Measurements from ENCODE around the gene SLC25A3.
"Not testable (repeated sequence)": the region's sequence is repeated elsewhere in the genome, so short reads cannot be mapped to it uniquely, and the experiment has no call there.

Gene SLC25A3

DNA sequence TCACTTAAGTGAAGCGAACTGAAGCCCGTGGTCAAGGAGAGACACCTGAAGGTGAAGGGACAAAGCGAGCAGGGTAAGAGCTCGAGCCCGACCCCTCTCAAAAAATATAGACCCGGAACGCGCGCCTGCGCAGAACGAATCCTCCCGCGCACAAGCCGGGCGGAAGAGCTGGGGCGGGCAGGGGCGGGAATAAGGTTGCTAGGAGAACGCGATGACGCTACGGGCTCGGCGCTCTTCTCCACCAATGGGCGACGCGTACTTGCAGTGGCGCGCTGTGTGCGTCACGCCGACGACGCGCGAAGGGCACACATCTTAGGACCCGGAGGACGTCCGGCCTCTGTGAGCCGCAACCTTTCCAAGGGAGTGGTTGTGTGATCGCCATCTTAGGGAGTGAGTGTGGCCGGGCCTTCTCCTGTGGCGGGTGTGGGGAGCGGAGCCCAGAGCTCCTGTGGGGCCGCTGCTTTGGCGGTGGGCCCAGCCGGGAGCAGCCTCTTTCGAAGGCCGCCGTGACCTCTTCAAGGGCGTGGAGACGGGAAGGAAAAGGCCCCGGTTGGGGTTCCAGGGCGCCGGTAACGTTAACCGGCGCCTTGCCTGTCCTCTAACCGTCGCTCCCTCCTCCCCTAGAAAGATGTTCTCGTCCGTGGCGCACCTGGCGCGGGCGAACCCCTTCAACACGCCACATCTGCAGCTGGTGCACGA, at the start of gene SLC25A3:
Gene SLC25A3, plus strand, starts transcription at position 336 of the 699 bp plus-strand sequence. Its CDS starts 293 bp downstream, at position 629.
- peak; percentile 99 for DNase-seq (ENCODE audit: low spot score)

DNA sequence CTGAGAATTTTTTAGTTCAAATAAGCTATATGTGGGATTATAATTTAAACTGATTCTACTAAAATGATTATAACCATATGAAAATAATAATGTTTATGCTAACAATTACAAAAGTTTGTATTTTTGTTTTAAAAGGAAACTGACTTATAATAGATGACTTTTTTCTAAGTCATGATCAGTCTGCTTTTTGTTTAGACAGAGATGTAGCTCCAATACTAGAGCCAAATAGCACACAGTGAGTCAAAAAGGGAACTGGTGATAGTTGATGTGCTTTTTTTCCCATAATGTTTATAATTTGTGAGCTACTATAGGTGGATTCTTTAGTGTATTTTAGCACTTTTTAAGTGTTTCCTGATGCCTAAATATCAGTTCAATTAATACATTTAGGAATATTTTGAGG, 49.8 kb upstream of the SLC25A3 start:
- DNase-seq (ENCODE audit: low spot score): no peak

DNA sequence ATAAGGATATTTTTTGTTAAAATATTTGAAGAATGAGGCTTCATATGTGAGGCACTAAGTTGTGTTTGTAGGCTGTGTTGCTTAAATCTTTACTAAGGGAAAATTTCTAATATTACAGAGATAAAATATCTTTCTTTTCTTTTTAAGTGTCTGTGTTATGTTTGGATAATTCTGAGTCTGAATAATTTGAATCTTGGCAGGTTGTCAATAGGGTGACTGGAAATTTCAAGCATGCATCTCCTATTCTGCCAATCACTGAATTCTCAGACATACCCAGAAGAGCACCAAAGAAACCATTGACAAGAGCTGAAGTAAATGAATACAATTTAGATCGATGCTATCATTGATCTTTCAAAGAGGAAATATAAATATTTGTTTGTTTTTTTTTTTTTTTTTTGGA, 48.7 kb upstream of the SLC25A3 start:
- DNase-seq (ENCODE audit: low spot score): no peak

DNA sequence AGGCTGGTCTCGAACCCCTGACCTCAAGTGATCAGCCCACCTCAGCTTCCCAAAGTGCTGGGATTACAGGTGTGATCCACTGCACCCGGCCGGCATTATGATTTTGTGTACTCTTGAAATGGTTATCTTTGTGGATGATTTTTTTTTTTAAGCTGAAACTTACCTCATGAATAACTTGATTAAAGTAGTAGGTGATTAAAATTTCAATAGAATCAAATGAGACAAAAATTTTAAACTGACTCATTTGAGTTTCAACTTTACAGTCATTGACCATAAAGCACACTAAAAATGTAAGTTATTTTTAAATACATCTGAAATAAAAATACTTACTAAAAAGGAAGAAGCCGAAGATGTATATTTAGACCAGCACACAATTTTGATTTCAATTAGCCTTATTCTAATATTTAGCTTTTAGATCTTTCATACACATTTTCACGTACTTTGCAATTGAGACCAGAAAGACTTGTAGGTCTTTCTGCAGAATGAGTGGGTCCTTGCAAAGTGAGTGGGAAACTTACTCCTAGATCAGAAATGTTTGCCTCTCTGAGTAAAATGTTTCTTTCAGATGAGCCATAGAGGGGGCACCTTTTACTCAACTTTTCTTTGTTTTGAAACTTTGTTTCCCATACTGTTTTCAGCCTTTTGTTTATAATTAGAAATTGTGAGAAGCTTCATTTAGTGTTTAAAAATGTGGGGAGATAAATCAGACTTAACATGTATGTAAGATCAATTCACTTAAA, 43.9 kb upstream of the SLC25A3 start:
- no peak for DNase-seq (ENCODE audit: low spot score)

DNA sequence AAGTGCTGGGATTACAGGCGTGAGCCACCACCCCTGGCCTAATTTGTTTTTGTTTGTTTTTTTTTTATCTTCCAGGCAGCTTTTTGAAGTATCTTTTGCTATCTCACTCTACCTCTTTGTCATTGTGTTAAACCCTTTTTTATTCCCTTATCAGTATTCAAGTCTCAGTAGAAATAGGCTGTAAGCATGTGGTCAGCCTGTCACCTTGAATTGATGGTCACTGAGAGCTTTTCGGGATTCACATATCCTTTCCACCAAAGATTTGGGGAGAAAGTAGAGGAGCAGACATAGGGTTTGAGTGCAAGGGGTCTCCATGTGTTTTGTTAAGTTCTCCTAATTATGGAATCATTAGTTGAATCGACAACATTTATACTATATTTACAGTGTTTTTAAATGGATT, 41.7 kb upstream of the SLC25A3 start:
- no peak for DNase-seq (ENCODE audit: low spot score)

DNA sequence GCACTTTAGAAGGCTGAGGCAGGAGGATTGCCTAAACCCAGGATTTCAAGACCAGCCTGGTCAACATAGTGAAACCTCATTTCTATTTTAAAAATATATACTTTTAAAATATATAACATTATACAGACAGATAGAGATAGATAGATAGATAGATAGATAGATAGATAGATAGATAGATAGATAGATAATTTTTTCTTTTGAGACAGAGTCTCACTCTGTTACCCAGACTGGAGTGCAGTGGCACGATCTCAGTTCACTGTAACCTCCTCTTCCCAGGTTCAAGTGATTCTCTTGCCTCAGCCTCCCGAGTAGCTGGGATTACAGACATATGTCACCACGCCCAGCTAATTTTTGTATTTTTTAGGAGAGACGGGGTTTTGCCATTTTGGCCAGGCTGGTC, 35.4 kb upstream of the SLC25A3 start:
- DNase-seq (ENCODE audit: low spot score): not testable (repeated sequence)

DNA sequence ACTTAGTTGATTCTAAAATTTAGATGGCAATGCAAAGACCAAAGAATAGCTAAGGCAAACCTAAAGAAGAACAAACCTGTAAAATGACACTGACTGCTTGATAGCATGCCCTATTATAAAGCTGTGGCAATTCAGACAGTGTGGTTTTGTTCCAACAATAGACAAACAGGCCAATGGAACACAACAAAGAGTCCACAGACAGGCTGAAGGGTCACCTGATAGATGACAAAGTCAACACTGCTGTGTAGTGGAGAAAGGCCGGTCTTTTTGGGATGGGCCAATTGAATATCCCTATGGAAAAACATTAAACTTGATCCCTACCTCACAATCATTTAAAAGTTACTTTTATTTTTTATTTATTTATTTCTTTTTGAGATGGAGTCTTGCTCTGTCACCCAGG, 33.8 kb upstream of the SLC25A3 start:
- no peak for DNase-seq (ENCODE audit: low spot score)

DNA sequence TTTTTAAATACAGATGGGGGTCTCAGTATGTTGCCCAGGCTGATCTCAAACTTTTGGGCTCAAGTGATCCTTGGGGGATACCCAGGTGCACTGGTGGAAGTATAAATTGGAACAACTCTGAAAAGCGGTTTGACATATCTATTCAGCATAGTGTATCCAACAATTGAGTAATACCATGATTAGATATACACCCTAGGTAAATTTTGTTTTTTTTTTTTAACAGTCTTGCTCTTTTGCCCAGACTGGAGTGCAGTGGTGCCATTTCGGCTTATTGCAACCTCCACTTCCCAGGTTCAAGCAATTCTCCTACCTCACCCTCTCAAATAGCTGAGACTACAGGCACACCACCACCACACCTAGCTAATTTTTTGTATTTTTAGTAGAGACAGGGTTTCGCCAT, 31.6 kb upstream of the SLC25A3 start:
- no peak for DNase-seq (ENCODE audit: low spot score)

DNA sequence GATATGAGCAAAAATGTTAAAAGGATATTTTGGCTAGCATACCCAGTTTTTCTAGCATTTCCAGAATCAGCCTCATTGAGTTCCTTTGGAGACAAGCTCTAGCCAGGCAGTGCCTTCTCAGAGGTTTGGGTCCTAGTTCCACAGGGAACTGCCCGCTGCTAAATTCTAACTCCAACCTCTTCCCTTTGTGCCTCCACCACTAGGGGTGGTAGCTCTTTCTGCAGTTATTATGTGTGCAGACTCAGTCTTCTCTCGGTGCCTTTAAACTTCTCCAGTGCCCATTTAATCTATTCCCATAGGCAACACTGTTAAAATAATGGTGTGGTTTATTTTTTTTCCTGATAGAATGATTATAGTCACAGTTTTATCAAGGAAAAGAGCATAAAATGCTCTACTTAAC, 21.5 kb upstream of the SLC25A3 start:
- peak; percentile 19 for DNase-seq (ENCODE audit: low spot score)

DNA sequence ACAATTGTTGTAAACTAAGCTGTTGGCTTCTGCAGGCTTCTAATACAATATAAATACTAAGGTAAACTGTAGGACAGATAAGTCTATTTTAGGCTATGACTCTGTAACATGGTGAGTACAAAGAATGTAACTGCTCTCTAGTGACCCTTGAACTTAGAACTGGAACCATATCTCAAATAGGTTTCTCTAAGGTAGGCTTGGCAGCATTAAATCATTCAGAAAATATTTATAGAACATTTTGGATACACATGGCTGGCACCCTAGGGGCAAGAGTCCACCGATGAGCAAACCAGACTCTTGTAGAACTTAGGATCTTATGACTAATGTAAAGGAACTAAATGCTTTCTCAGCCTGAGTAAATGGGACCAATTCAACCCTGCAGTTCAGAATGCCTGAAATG, 19.4 kb upstream of the SLC25A3 start:
- DNase-seq (ENCODE audit: low spot score): no peak

DNA sequence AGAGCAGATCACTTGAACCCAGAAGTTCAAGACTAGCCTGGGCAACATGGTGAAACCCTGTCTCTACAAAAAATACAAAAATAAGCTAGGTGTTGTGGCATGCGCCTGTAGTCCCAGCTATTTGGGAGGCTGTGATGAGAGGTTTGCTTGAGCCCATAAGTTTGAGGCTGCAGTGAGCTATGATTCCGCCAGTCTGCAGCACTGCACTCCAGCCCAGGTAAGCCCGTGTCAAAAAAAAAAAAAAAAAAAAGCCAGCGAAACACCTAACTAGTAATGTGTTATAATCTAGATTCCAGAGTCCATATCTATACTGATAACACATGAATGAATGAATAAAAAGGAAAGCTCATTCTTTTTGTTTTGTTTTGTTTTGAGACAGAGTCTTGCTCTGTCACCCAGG, 18.5 kb upstream of the SLC25A3 start:
- DNase-seq (ENCODE audit: low spot score): no peak

DNA sequence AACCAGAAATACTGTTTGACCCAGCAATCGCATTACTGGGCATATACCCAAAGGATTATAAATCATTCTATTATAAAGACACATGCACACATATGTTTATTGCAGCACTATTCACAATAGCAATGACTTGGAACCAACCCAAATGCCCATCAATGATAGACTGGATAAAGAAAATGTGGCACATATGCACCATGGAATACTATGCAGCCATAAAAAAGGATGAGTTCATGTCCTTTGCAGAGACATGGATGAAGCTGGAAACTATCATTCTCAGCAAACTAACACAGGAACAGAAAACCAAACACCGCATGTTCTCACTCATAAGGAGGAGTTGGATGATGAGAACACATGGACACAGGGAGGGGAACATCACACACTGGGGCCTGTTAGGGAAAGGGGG, 16.7 kb upstream of the SLC25A3 start:
- not testable (repeated sequence) for DNase-seq (ENCODE audit: low spot score)

DNA sequence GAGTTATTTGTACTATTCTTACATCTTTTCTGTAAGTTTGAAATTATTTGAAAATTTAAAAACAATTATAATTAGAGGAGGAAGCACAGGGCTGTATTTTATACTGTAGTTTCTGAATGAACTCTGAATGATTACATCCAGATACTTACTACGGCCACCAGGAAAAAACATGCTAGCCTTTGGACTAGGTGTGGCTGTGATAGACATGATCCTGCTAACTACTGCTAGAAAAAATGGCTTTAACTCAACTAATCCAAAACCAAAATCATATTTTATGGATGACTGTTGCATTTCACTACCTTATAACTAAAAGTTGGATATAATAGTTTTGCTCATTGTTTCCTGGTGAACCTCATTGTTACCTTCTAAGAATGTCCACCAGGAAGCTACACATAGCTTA, 15.1 kb upstream of the SLC25A3 start:
- no peak for DNase-seq (ENCODE audit: low spot score)

DNA sequence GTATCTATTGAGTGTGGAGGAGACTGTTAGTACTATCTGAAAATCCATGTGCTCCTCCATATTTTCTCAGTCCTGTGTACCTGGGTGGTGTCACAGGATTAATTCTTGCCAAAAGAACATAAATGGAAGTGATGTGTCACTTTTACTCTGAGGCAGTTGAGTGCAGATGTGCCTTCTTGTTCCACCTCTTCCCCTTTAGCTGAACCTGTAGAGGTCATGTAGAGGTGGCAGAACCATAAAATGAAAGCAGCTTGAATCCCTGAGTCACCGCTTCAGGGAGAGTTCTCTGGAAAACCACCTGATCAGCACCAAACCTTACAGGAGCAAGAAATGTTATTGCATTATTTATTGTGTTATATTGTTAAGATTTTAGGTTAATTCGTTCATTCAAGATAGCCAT, 14.7 kb upstream of the SLC25A3 start:
- no peak for DNase-seq (ENCODE audit: low spot score)

DNA sequence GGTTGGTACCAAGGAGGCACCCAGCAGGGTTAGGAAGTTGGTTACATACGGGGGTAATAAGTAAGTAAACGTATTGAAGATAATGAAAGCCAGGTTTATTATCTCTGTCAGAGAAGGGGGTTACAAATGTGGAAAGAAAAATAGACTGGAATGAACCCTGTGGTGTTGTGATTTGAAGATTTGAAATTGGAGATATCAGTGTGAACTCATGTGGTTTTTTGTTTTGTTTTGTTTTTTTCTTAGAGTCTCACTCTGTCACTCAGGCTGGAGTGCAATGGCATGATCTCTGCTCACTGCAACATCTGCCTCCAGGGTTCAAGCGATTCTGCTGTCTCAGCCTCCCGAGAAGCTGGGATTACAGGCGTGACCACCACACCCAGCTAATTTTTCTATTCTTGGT, 14.1 kb upstream of the SLC25A3 start:
- DNase-seq (ENCODE audit: low spot score): no peak

DNA sequence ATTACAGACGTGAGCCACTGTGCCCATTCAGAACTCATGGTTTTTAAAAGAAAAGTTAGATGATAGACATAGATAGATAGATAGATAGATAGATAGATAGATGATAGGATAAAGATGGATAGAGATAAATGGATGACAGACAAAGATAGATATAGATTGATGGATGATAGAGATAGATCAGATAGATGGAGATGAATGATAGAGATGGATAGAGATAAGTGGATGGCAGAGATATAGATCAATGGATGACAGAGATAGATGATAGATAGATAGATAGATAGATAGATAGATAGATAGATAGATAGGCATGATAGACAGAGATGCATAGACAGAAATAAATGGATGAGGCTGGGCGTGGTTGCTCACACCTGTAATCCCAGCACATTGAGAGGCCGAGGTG, 13.7 kb upstream of the SLC25A3 start:
- no peak for DNase-seq (ENCODE audit: low spot score)

DNA sequence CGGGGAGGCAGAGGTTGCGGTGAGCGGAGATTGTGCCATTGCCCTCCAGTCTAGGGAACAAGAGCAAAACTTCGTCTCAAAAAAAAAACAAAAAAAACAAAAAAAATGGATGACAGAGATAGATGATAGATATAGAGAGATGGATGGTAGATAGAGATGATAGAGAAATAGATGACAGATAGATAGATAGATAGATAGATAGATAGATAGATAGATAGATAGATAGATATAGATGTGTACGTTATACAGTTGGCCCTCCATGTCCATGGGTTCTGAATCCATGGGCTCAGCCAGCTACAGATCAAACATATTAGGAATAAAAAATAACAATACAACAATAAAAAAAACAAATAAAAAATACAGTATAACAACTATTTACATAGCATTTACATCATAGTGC, 12.8 kb upstream of the SLC25A3 start:
- DNase-seq (ENCODE audit: low spot score): no peak

DNA sequence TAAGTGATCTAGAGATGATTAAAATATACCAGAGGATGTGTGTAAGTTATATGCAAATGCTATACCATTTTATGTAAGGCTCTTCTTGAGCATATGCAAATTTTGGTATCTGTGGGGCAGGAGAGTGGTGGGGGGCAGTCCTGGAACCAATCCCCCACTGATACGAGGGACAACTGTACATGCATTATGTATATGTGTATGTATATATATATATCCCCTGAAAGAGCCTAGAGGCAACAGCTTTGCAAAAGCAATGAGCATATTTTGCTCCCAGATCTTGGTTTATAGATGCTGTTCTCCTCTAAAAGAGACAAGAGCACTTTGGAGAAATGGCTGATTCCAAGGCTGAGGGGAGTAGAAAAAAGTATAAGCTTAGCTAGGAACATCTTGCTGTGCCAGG, 12.4 kb upstream of the SLC25A3 start:
- DNase-seq (ENCODE audit: low spot score): no peak

DNA sequence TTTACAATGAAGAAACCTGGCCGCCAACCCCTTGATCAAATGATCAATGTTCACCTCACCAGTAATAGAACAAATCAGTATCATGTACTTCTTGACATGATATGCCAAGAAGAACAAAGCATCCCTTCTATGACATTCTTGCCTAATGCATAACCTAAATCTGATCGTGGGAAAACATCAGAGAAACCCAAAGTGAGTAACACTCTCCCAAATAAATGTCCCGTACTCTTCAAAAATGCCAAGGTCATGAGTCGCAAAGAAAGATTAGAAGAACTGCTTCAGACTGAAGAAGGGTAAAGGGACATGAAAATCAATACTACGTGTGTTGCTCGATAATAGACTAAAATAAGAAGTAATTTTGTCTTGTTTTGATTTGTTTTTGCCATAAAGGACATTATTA, 11.4 kb upstream of the SLC25A3 start:
- no peak for DNase-seq (ENCODE audit: low spot score)

DNA sequence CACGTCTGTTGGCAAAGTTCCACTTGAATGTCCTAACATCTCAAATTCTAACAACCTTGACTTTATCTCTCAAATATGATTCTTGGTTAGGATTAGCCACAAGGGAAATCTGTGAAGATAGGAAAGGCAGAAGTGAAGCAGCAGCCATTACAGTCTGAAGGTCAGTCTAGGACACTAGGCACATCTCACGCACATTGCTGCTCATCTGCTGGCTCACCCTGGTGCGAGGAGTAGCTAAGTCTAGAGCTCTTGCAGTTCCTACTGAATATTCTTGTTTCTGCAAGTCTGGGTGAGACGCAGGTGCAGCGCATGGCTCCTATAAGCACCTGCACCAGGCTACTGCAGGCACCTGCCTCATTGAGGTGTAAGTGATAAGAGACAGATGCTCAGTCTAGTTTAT, 6.4 kb upstream of the SLC25A3 start:
- no peak for DNase-seq (ENCODE audit: low spot score)

DNA sequence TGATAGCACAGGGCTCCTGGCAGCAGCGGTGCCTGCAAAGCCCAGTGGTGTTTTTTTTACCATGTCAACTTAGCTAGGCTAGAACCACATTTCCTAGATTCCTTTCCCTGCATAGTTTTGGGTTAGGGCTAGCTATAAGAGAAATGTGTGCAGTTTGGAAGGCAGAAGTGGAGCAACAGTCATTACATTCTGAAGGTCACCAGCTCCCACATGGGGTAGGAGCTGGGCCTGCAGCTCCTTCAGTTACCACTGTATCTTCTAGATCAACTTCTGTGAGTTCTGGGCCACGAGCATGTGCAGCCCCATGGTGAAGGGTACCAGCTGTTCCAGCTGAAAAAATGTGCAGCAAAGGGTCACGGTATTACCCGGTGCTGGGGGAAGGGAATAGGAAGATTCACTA, 2.3 kb upstream of the SLC25A3 start:
- no peak for DNase-seq (ENCODE audit: low spot score)

DNA sequence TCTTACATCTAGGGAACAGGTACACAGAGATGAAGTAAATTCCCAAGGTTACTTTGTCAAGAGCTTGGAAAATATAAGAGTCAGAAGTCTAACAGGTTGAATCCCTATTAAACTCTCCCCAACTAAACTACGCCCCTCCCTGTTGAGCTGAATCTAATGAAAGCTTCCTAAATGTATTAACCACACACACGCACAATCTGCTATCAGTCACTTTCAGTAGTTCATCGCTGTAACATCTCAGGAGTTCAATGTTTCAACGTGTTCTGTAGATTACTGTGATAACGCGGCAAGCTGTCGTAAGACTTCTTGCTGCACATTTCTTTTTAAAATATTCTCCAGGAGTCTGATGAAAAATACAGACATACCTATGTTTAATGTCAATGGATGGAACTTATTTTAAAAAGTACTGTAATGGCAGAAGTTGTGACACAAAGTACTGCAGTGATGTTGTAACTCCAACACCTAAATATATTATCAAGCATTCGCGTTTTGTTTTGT, 612 bp upstream of the SLC25A3 start:
- no peak for DNase-seq (ENCODE audit: low spot score)

DNA sequence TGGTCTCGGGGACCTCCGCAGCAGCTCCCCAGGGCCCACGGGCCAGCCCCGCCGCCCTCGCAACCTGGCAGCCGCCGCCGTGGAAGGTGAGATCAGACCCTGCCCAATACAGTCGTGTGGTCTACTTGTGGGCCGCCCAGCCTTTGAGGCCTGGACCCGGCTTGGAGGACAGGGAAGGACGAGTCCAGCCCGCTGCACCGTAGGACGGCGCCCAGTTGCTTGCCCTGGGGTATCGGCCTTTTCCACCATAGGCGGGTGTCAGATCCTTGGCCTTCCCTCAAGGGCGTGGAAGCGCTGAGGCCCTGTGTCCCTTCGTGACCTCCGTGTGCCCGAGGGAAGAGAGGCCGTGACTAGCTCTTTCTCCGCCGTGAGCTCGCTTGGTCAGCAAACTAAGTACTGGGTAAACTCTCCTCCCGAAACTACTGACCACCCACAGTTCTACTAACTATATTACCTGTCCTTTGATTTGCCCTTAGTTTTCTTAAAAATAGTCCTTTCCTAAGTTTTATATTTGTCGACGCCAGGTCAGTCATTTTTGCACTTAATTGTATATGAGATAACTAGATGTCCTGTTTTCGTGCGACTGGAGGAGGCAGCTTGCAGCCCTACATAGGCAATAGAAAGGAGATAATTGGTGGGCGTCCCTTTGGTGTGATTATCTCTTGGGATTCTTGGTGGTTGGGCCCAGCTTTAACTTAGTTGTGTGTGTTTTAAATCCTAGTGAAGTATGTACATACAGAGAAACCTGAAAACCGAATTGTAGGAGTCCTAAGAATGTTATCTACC, 757 bp downstream of the SLC25A3 start:
- DNase-seq (ENCODE audit: low spot score): peak; percentile 40

Measured in AG20443 (cell line).